GM18909 (cell line): ENCODE data around the gene FBXL15.
A peak's percentile ranks its signal among the peaks of the same experiment; 100 is the strongest.

Experiments used
- ATAC-seq: cut with Tn5 transposase; IDR thresholded peaks from one replicate; pipeline ENCODE4 v1.9.1; 2021; ENCODE audit warnings: mild to moderate bottlenecking; ENCODE audit not compliant: unreplicated experiment, poor library complexity

The FBXL15 gene

DNA sequence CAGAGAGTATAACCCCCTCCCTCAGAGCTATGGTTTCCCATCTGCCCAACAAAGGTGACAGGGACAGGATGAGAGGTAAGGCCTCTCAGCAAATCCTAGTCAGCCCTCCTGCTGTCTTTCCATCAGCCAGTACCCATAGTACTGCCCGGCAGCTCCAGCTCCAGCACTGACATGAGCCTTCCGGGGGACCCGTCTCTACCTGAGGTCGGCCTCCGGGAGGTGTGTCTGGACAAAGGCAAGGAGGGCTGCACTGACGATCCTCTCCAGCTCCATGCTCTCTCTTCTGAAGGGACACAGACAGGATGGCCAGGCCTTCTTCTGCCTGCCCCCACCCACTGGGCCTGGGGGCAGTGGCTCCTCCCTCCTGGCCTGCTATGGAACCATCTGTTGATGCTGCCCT lies 4.3 kb downstream of the FBXL15 start:
- no peak for ATAC-seq

DNA sequence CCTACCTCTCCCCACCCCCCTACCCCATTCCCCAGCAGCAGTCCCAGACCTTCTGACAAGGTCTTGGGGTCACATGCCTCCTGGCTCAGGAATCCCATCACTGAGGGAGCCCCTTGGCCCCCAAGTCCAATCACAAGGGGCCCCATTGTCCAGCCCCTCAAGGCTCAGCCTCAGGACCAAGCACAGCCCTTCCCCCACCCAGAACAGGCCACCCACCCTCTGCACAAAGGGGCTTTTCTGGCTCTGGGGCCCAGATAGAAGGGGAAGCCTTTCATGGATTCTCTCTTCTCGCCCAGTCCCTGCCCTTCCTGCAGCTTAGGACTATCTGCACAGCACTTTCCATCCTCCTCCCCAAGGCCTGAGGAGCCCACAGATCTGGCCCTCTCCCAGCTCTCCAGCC lies 4.8 kb downstream of the FBXL15 start:
- no peak for ATAC-seq

DNA sequence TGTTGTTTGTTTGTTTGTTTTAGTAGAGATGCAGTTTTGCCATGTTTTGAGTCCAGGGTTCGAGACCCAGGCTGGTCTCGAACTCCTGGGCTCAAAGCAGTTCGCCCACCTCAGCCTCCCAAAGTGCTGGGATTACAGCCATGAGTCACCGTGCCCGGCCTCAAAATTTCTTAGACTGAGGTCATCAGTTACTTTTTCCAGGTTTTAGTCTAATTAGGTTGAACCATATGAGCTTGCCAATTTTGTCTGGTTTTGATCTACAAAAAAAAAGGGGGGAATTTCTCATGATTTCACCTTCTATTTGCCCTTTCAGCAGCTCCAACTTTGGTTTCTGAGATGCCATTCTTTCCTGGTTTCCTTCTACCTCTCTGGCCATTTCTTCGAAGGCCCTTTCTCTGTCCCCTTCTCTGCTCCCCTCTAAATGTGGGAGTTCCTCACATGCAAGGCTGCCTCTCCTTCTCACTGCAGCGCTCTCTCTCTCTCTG lies 6.2 kb downstream of the FBXL15 start:
- ATAC-seq = no peak

DNA sequence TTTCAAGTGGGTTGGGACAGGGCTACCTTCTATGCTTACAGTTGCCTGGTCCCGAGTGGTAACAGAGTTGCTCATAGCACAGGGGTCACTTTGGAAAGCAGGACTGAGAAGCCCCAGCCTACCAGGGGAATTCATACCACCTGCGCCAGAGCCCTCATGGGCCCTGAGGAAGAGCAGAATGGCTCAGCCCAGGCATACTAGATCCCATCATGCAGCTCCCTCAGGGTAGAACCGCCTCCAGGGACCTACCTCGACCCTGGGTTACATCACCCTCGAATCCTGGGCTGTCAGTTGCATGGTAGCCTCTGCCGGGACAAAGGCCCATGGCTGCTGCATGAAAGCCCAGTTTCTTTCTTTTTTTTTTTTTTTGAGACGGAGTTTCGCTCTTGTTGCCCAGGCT lies 8.8 kb downstream of the FBXL15 start:
- ATAC-seq = no peak

DNA sequence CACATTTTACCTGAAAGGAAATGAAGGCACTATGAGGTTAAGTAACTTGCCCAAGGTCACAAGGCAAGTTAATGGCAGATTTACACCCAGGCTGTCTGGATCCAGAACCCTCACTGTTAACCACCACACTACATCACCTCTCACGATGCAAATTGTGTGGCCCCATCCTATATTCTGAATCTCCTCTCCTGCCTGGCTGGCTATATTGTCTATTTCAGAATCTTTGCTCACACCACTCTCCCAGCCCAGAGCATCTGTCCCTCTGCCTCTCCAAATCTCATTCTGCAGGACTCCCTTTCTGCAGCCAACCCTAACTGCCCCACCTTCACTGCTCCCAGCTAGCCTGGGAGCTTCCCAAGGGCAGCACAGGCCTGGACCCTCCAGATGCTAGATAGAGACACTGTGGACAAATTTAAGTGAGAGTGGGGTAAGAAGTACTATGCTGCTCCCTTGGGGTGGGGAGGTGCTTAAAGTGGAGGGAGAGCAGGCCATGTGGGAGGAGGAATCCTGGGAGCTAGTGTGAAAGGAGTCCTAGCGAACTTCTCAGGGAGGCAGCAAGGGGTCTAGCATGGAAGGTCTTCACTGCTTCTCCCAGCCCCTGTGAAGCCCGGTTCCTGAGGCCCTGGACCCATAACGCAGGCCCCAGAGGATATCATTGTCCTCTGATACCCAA lies 11.0 kb downstream of the FBXL15 start:
- no peak for ATAC-seq

DNA sequence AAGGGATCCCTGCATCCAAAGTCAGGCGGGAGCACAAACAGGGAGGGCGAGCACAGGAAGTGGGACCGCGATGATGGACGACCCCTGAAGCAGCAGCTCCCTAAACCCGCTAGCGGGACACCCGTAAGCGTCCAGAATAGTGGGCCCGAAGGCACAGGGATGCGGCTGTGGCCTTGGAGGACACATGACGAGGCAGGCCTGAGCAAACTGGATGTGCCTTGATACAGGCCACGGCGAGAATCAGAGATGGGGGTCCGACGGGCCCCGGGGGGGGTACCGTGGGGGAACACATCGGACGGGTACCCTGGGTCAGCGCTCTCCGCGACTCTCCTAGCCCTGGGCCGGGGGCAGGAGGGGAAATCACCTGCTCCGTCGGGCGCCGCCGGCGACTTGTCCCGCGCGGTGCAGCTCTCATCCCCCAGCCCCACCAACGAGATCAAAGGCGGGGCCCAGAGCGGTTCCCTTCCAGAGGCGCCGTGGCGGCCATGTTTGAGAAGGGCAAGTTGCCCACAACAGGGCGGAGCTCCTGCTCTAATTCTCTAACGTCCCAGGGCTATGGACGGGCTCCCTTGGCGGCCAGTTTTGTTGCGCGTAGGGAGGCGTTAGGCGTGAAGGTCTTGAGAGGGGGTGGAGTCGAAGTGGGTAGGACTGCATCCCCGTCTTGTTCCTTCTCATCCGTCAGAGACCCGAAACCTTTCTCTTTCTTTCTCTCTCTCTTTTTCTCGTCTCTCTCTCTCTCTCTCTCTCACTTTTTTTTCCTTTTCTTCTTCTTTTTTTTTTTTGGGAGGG lies 11.7 kb downstream of the FBXL15 start, which contains the start of gene CUEDC2:
TSS of gene CUEDC2 (minus strand) at position 413 of the 789 bp plus-strand sequence. CDS start 7,386 bp downstream, outside the sequence.
- ATAC-seq = peak; percentile 83

DNA sequence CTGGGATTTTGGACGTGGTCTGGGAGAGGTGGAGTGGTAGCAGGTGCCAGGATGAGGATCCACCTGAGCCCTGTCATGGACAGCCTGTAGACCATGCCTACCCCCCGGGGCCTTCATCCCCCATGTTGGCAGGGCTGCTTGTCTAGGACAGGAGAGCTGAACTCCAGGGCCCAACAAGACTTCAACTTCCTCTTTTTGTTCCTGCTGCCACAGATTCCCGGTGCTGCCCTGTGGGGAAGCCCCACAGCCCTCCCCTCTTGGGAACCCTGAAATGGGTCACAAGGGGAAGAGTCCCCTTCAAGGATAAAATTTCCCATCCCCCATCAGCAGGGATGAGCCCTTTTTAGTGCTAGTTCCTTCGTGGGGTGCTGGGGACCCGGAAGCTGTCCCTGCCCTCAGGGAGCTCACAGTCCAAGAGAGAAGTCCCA lies 13.0 kb downstream of the FBXL15 start:
- no peak for ATAC-seq

DNA sequence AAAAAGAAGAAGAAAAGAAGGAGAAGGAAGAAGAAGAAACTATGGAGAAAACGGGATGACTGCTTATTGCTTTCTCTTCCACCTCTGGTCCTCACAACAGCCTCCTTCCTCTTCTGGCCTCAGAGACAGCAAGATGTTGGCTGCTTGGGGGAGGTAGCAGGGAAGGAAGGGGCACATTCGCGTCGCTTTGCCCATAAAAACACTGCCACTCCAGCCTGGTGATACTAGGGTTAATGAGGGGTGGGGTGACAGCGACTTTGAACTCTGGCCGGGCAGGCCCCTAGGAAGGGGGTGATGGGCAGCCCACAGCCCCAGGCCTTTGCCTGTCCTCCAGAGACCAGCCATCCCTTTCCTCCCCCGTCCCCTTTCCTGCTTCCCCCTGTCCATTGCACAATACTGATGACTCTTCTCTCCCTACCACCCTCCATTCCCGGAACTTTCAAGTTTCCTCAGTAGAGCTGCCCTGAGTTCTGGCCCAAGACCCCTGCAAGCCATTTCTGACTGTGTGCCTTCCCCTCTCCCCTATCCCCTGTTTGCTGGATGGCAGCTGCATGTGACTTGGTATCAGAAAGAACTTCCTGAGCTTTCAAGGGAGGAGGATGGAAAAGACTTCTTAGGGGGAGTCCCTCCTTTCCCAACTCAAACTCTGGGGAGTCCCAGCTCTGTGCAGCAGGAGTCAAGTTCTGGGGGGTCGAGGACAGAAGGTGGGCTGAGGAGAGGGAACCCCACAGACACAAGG lies 13.9 kb downstream of the FBXL15 start:
- no peak for ATAC-seq

DNA sequence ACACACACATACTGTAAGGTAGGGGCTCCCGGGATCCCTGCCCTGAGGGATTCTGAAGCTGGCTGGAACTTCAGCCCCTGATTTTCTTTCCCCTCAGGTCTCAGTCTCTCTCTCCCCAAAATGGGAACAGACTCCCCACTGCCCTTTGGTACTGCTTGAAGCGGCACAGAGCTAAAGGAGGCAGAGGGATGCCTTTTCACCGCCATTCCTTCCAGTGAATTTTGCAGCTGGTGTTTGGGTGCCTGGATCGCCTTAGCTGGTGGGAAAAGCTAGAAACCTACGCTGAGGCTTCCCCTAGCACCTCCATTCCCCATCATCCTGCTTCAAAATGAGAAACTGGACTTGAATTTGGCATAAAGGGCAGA lies 14.5 kb downstream of the FBXL15 start:
- no peak for ATAC-seq

DNA sequence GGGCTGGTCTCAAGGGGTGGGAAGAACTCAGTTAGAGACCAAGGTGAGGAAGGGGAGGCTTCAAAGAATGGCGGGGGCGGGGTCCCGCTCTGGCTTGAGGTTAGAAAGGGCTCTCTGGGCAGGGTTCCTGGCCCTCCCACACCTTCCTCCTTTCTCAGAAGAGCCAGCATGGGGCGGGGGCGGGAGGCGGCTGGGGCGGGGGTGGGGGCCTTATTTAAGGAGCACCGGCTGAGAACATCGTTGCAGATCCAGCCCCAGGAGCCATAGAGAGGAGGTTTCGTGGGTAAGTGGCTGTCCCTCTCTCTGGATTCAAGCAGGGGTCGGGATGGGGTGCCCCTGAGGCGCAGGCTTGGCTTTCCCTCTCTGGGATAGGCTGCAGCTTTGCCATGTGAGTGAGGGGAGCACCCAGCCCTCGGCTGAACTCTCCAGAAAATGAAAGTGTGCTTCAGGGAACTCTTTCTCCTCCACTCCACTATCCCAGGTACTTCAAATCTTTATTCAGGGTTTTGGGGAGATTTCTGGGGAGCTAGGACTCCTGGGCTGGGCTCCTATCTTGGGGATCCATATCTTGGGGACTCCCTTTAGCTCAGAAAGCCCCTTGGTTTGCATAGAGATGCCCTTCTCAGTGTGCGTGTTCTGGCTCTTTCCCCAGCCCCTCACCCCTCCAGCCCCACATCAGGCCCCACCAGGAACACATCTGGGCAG lies 15.0 kb downstream of the FBXL15 start:
- no peak for ATAC-seq

DNA sequence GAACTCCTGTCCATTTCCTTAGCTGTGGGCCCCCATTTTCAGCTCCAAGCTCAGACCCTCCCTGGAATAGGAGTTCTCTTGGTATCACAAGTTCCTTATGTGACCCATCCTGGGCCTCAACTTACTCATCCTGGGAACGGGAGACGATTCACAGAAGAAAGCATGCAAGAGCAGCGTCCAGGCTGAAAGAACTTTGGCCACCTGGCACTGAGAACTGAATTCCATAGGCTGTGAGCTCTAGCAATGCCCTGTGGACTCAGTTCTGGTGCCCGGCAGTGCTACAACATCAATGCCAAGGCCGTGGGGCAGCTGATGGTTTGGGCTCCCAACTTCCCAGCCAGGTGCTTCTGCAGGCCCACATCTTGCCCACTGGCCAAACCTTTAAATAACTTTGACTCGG lies 15.7 kb downstream of the FBXL15 start:
- no peak for ATAC-seq

DNA sequence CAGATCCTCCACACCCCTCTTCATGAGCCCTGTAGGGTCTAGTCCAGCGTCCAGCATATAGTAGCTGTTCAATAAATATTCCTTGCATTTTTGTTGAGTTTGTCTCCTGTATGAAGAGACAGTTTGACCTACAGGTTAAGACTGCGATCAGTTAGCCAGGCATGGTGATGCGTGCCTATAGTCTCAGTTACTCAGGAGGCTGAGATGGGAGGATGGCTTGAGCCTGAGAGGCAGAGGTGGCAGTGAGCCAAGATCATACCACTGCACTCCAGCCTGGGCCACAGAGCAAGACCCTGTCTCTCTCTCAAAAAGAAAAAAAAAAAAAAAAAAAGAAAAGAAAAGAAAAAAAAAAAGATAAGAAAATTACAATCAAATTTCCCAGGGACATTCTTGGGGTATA lies 16.9 kb downstream of the FBXL15 start:
- no peak for ATAC-seq

DNA sequence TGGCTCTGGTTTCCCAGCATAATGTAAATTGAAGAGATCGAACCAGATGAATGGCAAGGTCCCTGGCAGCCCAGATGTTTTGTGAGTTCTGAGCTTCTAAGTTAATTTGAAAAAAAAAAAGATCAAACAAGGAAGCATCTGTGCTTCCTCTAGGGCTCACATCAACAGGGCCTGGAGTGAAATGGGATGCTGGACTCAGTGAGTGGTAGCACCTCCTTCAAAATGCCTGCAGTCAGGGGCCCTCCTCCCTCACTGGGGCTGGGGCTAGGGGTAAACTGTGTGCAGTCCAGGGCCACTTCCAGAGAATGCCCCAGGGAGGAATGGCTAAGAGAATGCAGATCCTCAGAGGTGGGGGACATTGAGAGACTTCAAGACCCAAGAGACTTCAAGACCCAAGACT lies 17.7 kb downstream of the FBXL15 start:
- no peak for ATAC-seq

DNA sequence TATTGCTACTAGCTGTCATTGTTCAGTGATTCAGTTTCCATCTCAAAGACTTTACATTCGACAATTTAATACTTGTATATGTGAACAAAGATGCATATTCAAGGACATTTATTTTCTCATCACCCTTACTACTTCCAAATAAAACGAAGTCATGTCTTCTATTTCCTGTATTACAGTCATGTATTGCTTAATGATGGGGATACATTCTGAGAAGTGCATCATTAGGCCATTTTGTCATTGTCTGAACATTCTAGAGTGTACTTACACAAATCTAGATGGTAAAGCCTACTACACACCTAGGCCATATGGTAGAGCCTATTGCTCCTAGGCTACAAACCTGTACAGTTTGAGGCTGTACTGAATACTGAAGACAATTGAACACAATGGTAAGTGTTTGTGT lies 24.2 kb downstream of the FBXL15 start:
- no peak for ATAC-seq

DNA sequence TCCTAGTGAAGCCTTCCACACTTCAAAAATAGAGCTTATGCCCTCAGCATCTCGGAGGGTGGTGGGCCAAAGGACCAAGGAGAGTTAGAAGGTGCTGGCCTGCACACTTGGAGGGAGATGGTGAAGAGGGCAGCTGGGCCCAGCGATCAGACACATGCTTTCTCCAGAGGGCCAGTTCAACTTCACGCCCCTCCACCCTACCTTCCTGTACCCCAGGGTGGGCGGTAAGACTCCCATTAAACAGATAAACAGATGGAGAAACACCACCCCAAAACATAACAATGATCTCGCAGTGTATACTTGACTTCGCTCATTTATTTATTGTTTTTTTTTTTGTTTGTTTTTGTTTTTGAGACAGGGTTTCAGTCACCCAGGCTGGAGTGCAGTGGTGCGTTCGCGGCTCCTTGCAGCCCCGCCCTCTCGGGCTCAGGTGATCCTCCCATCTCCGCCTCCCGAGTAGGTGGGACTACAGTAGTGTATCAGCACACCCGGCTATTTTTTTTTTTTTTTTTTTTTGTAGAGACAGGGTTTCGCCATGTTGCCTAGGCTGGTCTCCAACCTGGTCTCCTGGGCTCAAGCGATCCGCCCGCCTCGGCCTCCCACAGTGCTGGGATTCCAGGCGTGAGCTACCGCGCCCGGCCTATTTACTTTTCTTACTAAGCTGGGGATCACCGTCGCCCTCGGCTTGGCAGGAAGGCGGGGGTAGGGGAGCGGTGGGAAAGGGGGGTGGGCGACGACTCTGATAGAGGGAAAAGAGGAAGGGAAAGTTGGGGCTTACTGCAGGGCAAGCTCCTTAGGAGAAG lies 28.9 kb downstream of the FBXL15 start:
- ATAC-seq = peak; percentile 42

DNA sequence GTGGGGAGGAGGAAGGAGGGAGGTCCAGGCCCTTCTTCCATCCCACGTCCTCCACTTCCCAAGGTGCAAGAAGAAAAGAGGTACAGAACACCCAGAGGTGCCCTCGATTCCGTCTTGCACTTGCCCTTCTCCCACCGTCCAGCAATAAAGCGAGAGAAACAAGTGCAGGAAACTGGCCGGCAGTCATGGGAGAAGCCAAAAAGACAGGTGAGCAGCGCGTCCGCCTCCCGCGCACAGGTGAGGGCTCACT lies 29.4 kb downstream of the FBXL15 start:
- peak; percentile 9 for ATAC-seq

DNA sequence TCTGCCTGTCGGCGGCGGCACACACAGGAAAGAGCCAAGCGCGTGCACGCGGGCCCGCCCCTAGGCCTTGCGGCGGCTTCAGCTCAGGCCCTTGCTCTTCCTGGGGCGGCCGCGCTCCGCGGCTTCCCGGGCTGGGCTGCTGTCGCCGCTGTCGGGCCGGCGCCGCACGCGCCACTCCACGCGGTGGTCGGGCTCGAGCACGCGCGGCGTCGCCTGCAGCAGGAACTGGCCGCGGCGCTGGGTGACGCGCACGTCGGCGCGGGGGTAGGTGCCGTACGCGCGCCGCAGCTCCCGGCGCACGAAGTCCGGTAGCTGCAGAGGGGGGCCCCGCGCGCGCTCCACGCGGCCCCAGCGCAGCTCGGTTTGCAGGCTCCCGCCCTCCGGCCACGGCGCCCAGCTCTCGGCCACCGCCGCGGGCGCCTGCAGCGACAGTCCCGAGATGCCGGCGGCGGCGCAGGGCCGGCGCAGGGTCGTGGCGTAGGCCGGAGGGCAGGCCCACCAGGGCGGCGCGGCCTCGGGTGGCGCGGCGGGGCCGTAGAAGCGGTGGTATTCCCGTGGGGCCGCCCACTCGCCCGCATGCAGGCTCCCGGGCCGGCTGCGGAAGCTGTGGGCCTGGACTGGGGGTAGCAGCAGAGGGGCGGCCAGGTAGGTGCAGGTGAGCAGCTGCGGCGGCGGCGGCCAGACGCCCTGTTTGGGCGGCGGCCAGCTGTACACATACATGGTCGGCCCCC lies 29.9 kb downstream of the FBXL15 start:
- peak; percentile 78 for ATAC-seq

DNA sequence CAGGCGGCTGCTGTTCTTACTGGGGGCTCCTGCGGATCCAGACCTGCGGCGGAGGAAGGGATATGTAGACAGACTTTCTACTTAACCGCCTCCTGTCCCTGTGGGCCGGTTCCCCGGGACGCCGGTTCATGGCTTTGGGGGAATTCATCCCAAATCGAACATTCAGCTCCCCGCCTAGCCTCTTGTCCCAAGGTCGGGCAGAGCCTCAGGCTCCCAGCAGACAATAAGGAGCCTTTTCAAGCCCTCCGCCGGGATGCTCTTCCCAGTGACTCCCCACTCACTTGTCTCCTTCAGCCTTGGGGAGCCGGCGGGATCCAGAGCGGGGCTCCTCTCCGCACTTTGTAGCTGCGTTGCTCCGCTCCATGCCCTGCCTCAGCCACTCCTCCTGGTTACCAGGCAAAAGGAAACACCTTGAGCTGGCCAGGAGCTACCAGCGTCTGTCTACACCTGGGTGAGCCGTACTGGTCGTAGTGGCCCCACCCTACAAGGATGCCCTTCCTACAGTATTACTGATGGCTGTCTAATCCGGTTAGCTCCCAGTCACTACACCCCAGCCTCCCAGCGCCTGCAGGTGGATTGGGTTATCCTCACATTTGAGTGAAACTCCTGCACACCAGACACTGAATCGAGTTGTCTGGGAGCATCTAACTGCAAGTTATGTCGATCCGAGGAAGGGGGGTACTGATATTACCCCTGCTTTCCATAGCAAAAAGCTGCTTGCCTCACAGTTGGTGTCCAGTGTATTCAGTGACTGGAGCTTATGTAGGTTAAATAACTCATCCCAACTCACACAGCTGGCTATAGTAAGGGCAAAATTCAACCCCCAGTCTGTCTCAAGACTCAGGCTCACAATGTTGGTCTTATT lies 30.7 kb downstream of the FBXL15 start, which contains the start of gene C10orf95:
TSS of gene C10orf95 (minus strand) at position 439 of the 865 bp plus-strand sequence. CDS start 450 bp downstream, outside the sequence.
- no peak for ATAC-seq
